ENCODE data around the gene TMEM131. TPM values are rescaled to one million over a fixed set of nuclear protein-coding genes. Genes with fewer than 3 reads are reported as not detected.

TMEM131 gene
- total and polyA plus RNA-seq, 10 of the 15 experiments (the other 5 are each of a cell fraction or from before 2014, with no cell fraction given), result 6.0 to 48.2 (median 23.2) TPM

- WGBS (ENCODE audit: insufficient coverage, insufficient replicate concordance, low lambda C conversion rate, missing lambda C conversion rate), result 30% methylated on average over 3 of the region's 3 CpGs
- ChIA-PET SMC1A (ENCODE audit: uncharacterized antibody, unreplicated experiment) (interaction anchor here (1.4 to 1.6 kb wide), 2 partner anchors 8 to 11 kb away, joined by 3 to 7 read pairs; no protein-coding TSS in a partner anchor), POLR2A (interaction anchor here (1.2 kb wide), 1 partner anchor 16 kb away, joined by 3 read pairs; no protein-coding TSS in a partner anchor), RAD21 (ENCODE audit: unreplicated experiment) (interaction anchor here (1.4 kb wide), 1 partner anchor 11 kb away, joined by 3 read pairs; no protein-coding TSS in a partner anchor), CTCF (interaction anchor here (1.6 to 5.2 kb wide), 2 partner anchors 10 kb away, joined by 3 to 39 read pairs; no protein-coding TSS in a partner anchor)
- no peak overlapping the region for H3K4me2 ChIP-seq (ENCODE audit: control insufficient read depth, insufficient read depth)
- DNase-seq (ENCODE audit: low read depth, low spot score) (no peak), FAIRE-seq (no peak), ATAC-seq (no peak)
- TF ChIP-seq TAF1 (IDR thresholded peaks at IDR 0.05; ENCODE audit: borderline replicate concordance, low read depth, low read length), result no peak
- H3K9ac ChIP-seq (ENCODE audit: control insufficient read depth, insufficient read depth, low read length), result no peak overlapping the region
- H3K79me2 ChIP-seq (ENCODE audit: control insufficient read depth, insufficient read depth, low read length), result no peaks in the 10 kb centered on the region
- no peaks in the 10 kb centered on the region; the same call in 1 of the 2 replicates for H3K4me1 ChIP-seq (ENCODE audit: control insufficient read depth, insufficient read depth, low read length)
- H4K20me1 ChIP-seq (ENCODE audit: control insufficient read depth, insufficient read depth), result no peaks in the 10 kb centered on the region
- H3K27ac ChIP-seq (ENCODE audit: control insufficient read depth, insufficient read depth), result no peak overlapping the region
- H3K36me3 ChIP-seq (ENCODE audit: control insufficient read depth in 2 of 2, insufficient read depth in 2 of 2, low read length in 1 of 2), result peaks cover 3 to 8% of the 10 kb centered on the region in 2 experiments; a peak in 3 of 4 replicates
- H3K27me3 ChIP-seq (replicated peaks in 1 of 2; ENCODE audit: control insufficient read depth in 2 of 2, insufficient read depth in 2 of 2, low read length in 1 of 2), result no peaks in the 10 kb centered on the region
- in situ Hi-C loops (cut with MboI), result no loop called here
- no peaks in the 10 kb centered on the region for H3K9me3 ChIP-seq (replicated peaks; ENCODE audit: control insufficient read depth, insufficient read depth, low read length)
- intact Hi-C loops (cut with micrococcal nuclease; ENCODE audit: unreplicated experiment), result no loop called here
- H2AFZ ChIP-seq (ENCODE audit: control insufficient read depth, low read depth, low read length), result no peak overlapping the region
- BruUV-seq (replicated peaks), result no TSS peak
- no peak overlapping the region for H3K4me3 ChIP-seq
These were observed 244.0 kb downstream of the TMEM131 start for GRCh38 chr2:97751752-97752151.

DNA sequence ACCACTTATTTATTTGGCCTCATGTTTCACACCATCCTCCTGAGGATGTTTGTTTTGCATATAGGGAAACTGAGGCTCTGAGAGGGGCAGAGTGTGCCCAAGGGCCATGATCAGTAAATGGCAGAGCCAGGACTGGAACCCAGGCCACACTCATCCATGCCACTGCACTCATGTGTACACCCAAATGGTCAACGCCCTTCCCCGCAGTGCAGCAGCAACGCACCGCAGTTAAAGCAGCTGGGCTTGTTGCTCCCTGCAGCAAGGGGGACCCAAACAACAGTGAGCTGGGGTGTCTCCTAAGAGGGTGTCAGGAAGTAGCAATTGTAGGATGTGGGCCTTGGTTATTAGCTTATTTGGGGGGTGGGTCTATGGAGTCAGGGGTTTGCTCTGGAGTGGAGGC is 245.7 kb downstream of the TMEM131 start:
- Histone ChIP-seq H3K9me3 (replicated peaks; ENCODE audit: control insufficient read depth, insufficient read depth, low read length) (no peaks in the 10 kb centered on the region), H3K4me3 (no peak overlapping the region), H2AFZ (ENCODE audit: control insufficient read depth, low read depth, low read length) (no peak overlapping the region), H3K4me2 (ENCODE audit: control insufficient read depth, insufficient read depth) (no peak overlapping the region), H3K79me2 (ENCODE audit: control insufficient read depth, insufficient read depth, low read length) (no peaks in the 10 kb centered on the region), H3K27me3 (replicated peaks in 1 of 2; ENCODE audit: control insufficient read depth in 2 of 2, insufficient read depth in 2 of 2, low read length in 1 of 2) (no peaks in the 10 kb centered on the region), H3K4me1 (ENCODE audit: control insufficient read depth, insufficient read depth, low read length) (peaks cover 5% of the 10 kb centered on the region), H3K36me3 (ENCODE audit: control insufficient read depth in 2 of 2, insufficient read depth in 2 of 2, low read length in 1 of 2) (peaks cover 0 to 2% of the 10 kb centered on the region in 2 experiments; a peak in 1 of 4 replicates), H3K27ac (ENCODE audit: control insufficient read depth, insufficient read depth) (no peak overlapping the region), H4K20me1 (ENCODE audit: control insufficient read depth, insufficient read depth) (no peaks in the 10 kb centered on the region), H3K9ac (ENCODE audit: control insufficient read depth, insufficient read depth, low read length) (no peak overlapping the region)
- BruUV-seq (replicated peaks), result no TSS peak
- in situ Hi-C loops (cut with MboI) (no loop called here), intact Hi-C loops (cut with micrococcal nuclease; ENCODE audit: unreplicated experiment) (no loop called here)
- CTCF ChIA-PET, result interaction anchor here (0.6 to 5.2 kb wide), 5 partner anchors 9 to 640 kb away, joined by 3 to 39 read pairs (median 3); no protein-coding TSS in a partner anchor
- POLR2A ChIA-PET, result no interaction called here
- 87% methylated on average over 4 of the region's 4 CpGs for WGBS (ENCODE audit: insufficient coverage, insufficient replicate concordance, low lambda C conversion rate, missing lambda C conversion rate)
- SMC1A ChIA-PET (ENCODE audit: uncharacterized antibody, unreplicated experiment), result interaction anchor here (1.4 to 1.6 kb wide), 2 partner anchors 9 to 10 kb away, joined by 3 to 7 read pairs; no protein-coding TSS in a partner anchor
- DNase-seq (ENCODE audit: low read depth, low spot score), result no peak
- no peak for ATAC-seq
- no peak for FAIRE-seq
- RAD21 ChIA-PET (ENCODE audit: unreplicated experiment), result no interaction called here
- TF ChIP-seq FOXK2 (IDR thresholded peaks at IDR 0.05), result no peak
- no peak for TF ChIP-seq TARDBP (IDR thresholded peaks at IDR 0.05; ENCODE audit: borderline replicate concordance)
- no peak for TF ChIP-seq CREM (IDR thresholded peaks at IDR 0.05; ENCODE audit: low read depth)
- TF ChIP-seq STAT1 (conservative IDR thresholded peaks at IDR 0.05), result no peak
- TF ChIP-seq, protein P1, sequence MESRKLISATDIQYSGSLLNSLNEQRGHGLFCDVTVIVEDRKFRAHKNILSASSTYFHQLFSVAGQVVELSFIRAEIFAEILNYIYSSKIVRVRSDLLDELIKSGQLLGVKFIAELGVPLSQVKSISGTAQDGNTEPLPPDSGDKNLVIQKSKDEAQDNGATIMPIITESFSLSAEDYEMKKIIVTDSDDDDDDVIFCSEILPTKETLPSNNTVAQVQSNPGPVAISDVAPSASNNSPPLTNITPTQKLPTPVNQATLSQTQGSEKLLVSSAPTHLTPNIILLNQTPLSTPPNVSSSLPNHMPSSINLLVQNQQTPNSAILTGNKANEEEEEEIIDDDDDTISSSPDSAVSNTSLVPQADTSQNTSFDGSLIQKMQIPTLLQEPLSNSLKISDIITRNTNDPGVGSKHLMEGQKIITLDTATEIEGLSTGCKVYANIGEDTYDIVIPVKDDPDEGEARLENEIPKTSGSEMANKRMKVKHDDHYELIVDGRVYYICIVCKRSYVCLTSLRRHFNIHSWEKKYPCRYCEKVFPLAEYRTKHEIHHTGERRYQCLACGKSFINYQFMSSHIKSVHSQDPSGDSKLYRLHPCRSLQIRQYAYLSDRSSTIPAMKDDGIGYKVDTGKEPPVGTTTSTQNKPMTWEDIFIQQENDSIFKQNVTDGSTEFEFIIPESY (IDR thresholded peaks at IDR 0.05), result no peak
- TF ChIP-seq SMAD5 (IDR thresholded peaks at IDR 0.05; ENCODE audit: low read depth), result no peak
- no peak for TF ChIP-seq SIN3A (IDR thresholded peaks at IDR 0.05; ENCODE audit: low read depth, low read length)
- no peak for TF ChIP-seq STAT3 (IDR thresholded peaks at IDR 0.05; ENCODE audit: low read depth, low read length)
- no peak for TF ChIP-seq ZSCAN29 (IDR thresholded peaks at IDR 0.05)

All from GM12878 (cell line).